LNCaP clone FGC (cell line): Measurements from ENCODE around the gene TC2N.

Source experiments
- DNase-seq: peaks from one replicate; pipeline ENCODE4 v3.0.0-alpha.2; 2011; ENCODE audit warnings: low read depth
- H3K4me3 ChIP-seq: 2 replicates; pipeline ENCODE4 v1.5.1; 2011; ENCODE audit warnings: mild to moderate bottlenecking, low read depth, low read length, control low read depth
- CTCF ChIP-seq: IDR thresholded peaks from 2 replicates; pipeline ENCODE4 v1.5.1; 2012; ENCODE audit warnings: mild to moderate bottlenecking; ENCODE audit not compliant: control insufficient read depth, insufficient read depth; ENCODE audit errors: extremely low read depth

The TC2N gene

GRCh38 chr14:91889477-91890211, 22.3 kb upstream of the TC2N start:
- peak; percentile 35 for DNase-seq
- no peak overlapping the region for H3K4me3 ChIP-seq
- no peak for TF ChIP-seq CTCF

DNA sequence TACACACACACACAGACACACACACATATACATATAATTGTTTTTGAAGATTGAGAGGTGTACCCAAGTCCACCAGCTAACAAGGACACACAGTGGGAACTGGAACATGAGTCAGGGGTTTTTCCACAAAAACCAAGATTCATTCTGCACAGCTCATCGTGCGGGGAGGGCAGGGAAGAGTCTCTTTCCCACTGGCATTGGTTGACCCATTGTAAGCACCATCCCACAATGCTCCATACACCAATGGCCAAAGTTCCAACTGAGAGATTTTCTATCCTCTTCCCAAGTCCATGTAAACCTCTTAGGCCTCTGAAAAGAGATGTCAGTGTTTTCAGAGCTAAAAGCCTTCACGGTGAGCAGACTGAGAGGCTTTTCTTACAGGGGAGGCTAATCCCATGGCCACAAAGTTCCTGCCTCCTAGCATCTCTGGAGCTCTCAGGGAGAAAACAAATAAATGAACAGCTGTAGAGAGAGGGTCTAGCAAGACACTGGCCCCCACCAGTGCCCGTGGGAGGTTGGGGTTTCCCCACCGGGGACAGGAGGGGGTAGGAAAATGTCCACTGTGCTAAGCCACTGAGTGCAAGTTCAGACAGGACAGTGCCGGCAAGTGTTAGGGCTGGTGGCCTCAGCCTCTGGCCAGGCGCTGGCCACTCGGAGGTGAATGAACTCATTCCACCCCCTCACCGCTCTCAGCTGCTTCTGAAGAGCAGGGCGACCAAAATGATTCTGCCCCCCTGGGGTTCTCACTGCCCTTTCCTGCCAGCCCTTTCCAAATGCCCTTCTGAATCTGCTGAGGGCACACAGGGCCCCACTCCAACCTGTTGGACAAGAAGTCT, 21.5 kb upstream of the TC2N start:
- DNase-seq: no peak
- TF ChIP-seq CTCF: no peak
- H3K4me3 ChIP-seq: no peak overlapping the region

- no peak for DNase-seq
- no peak for TF ChIP-seq CTCF
These were observed 19.6 kb upstream of the TC2N start for GRCh38 chr14:91886961-91887360.

GRCh38 chr14:91885839-91886238, 18.5 kb upstream of the TC2N start:
- no peak overlapping the region for H3K4me3 ChIP-seq
- no peak for DNase-seq
- TF ChIP-seq CTCF: no peak

More at GRCh38 chr14:91886961-91887360, 19.6 kb upstream of the TC2N start:
- H3K4me3 ChIP-seq: no peak overlapping the region

- no peak overlapping the region for H3K4me3 ChIP-seq
- DNase-seq: no peak
- no peak for TF ChIP-seq CTCF
These were observed 17.9 kb upstream of the TC2N start for GRCh38 chr14:91885113-91885712.

GRCh38 chr14:91884664-91885063, 17.3 kb upstream of the TC2N start:
- DNase-seq: no peak

More at GRCh38 chr14:91884664-91885063, 17.3 kb upstream of the TC2N start:
- H3K4me3 ChIP-seq: no peak overlapping the region
- no peak for TF ChIP-seq CTCF
